K562 (cell line): Measurements from ENCODE around the gene RERE. TPM values are rescaled to one million over a fixed set of nuclear protein-coding genes. Genes with fewer than 3 reads are reported as not detected.

ENCODE experiments used
- BCOR ChIP-seq: fragments of 450-650 bp; IDR thresholded peaks from 2 replicates; pipeline ENCODE4 v1.6.1; 2016
- BMI1 ChIP-seq: fragments of 150-350 bp; IDR thresholded peaks from 2 replicates; pipeline ENCODE4 v1.6.1; 2014; ENCODE audit warnings: low read length
- BRCA1 ChIP-seq, 2 experiments: fragments of 450-650 bp in 1 of 2; sonication (generic) in 1 of 2; formaldehyde crosslinking in 1 of 2; IDR thresholded peaks; 2 replicates each; pipeline versions ENCODE4 v1.5.0 to v1.6.1; 2017 to 2020; ENCODE audit warnings: mild to moderate bottlenecking in 1 of 2, missing genetic modification reagents in 1 of 2
- DACH1 ChIP-seq: fragments of 450-650 bp; IDR thresholded peaks from 2 replicates; pipeline ENCODE4 v1.6.1; 2018; ENCODE audit not compliant: partially characterized antibody
- ESRRA ChIP-seq: fragments of 450-650 bp; IDR thresholded peaks from 2 replicates; pipeline ENCODE4 v1.6.1; 2014; ENCODE audit warnings: low read depth, mild to moderate bottlenecking, moderate library complexity, borderline replicate concordance
- ETV6 ChIP-seq, 3 experiments: fragments of 150-350 bp in 1 of 3; sonication (generic) in 1 of 3; formaldehyde crosslinking in 1 of 3; IDR thresholded peaks; 2 replicates each; pipeline versions ENCODE4 v1.6.1 to v1.8.0; 2014 to 2022; ENCODE audit warnings: borderline replicate concordance in 2 of 3, low read depth in 2 of 3, antibody characterized with exemption in 1 of 3, low read length in 1 of 3, mild to moderate bottlenecking in 1 of 3, missing genetic modification reagents in 1 of 3
- HCFC1 ChIP-seq: IDR thresholded peaks from 2 replicates; pipeline ENCODE4 v1.6.1; 2012; ENCODE audit warnings: low read depth, low read length, improper control_type of control experiment
- HDAC8 ChIP-seq: fragments of 450-650 bp; IDR thresholded peaks from 2 replicates; pipeline ENCODE4 v1.6.1; 2016; ENCODE audit warnings: mild to moderate bottlenecking, missing genetic modification characterization, moderate library complexity, missing compliant biosample characterization
- HNRNPLL ChIP-seq: fragments of 200-400 bp; formaldehyde crosslinking; IDR thresholded peaks from 2 replicates; pipeline ENCODE4 v1.6.1; 2017; ENCODE audit warnings: low read length, low read depth, mild to moderate bottlenecking; ENCODE audit not compliant: poor library complexity, severe bottlenecking
- HSF4 ChIP-seq: fragments of 250-450 bp; sonication (Bioruptor Pico); IDR thresholded peaks from 2 replicates; pipeline ENCODE4 v2.1.2; 2022; ENCODE audit warnings: mild to moderate bottlenecking, moderate library complexity, borderline replicate concordance
- MED1 ChIP-seq: sonication (generic); formaldehyde crosslinking; IDR thresholded peaks from 2 replicates; pipeline ENCODE4 v1.8.1; 2023; ENCODE audit warnings: missing genetic modification reagents, borderline replicate concordance
- MTA1 ChIP-seq: fragments of 450-650 bp; IDR thresholded peaks from 2 replicates; pipeline ENCODE4 v1.6.1; 2017; ENCODE audit warnings: borderline replicate concordance
- PHB2 ChIP-seq: fragments of 450-650 bp; IDR thresholded peaks from 2 replicates; pipeline ENCODE4 v1.6.1; 2017; ENCODE audit warnings: low read depth
- PRPF4 ChIP-seq: fragments of 200-400 bp; formaldehyde crosslinking; IDR thresholded peaks from one replicate; pipeline ENCODE4 v1.6.1; 2017; ENCODE audit warnings: low read length, low read depth, mild to moderate bottlenecking; ENCODE audit not compliant: insufficient read depth, poor library complexity, severe bottlenecking
- RFX1 ChIP-seq: fragments of 450-650 bp; IDR thresholded peaks from 2 replicates; pipeline ENCODE4 v1.6.1; 2016; ENCODE audit warnings: mild to moderate bottlenecking, moderate library complexity
- SMAD4 ChIP-seq: fragments of 250-450 bp; sonication (Bioruptor Pico); conservative IDR thresholded peaks from 2 replicates; pipeline ENCODE4 v1.8.0; 2021; ENCODE audit warnings: inconsistent platforms, mild to moderate bottlenecking, moderate library complexity
- TAF1 ChIP-seq: IDR thresholded peaks from 2 replicates; pipeline ENCODE4 v1.6.1; 2011; ENCODE audit warnings: mild to moderate bottlenecking, low read length, moderate library complexity; ENCODE audit not compliant: insufficient read depth, control insufficient read depth, severe bottlenecking; ENCODE audit errors: extremely low read depth
- TARDBP ChIP-seq: fragments of 450-650 bp; IDR thresholded peaks from 2 replicates; pipeline ENCODE4 v1.6.1; 2016
- ZFPM2 ChIP-seq: fragments of 250-450 bp; sonication (Bioruptor Pico); IDR thresholded peaks from 2 replicates; pipeline ENCODE4 v1.5.1; 2022; ENCODE audit warnings: mild to moderate bottlenecking
- ZNF444 ChIP-seq: fragments of 250-450 bp; sonication (Bioruptor Pico); IDR thresholded peaks from 2 replicates; pipeline ENCODE4 v1.4.0; 2020; ENCODE audit warnings: mild to moderate bottlenecking, moderate library complexity
- ZNF589 ChIP-seq: fragments of 200-800 bp; sonication (Bioruptor generic); IDR thresholded peaks from 2 replicates; pipeline ENCODE4 v1.6.1; 2016; ENCODE audit warnings: low read depth, missing genetic modification characterization, missing compliant biosample characterization
- ZNF695 ChIP-seq: fragments of 450-650 bp; formaldehyde crosslinking; IDR thresholded peaks from 2 replicates; pipeline ENCODE4 v1.4.0; 2020; ENCODE audit warnings: mild to moderate bottlenecking, moderate library complexity
- polyA plus RNA-seq, 8 experiments: library from polyadenylated mRNA; depleted of rRNA in 4 of 8; stranded (reverse) in 5 of 8; unstranded in 3 of 8; fragments of >200 nt; fragmentation: Nextera tagmentation in 2 of 8; fragmentation: Illumina TruSeq in 1 of 8; extraction: Ambion mirVana in 2 of 8; extraction: Trizol in 1 of 8; gene quantifications; 2 replicates each; pipeline versions ENCODE4 v1.2.1 to v1.2.3, GENCODE V29; 2011 to 2014; ENCODE audit warnings: inconsistent platforms in 1 of 8, missing spikeins in 1 of 8
- total RNA-seq, 7 experiments: library from RNA; depleted of rRNA in 6 of 7; stranded (reverse); fragments of >200 nt in 6 of 7; fragmentation: Illumina TruSeq in 2 of 7; extraction: Trizol in 2 of 7; gene quantifications; 2 replicates each; pipeline versions ENCODE4 v1.2.1 to v1.2.3, GENCODE V29; 2011 to 2021; ENCODE audit warnings: low replicate concordance in 1 of 7
- TF ChIP-seq, protein P1 (sequence below): IDR thresholded peaks from 3 replicates; pipeline ENCODE4 v1.6.1; 2011; ENCODE audit warnings: borderline replicate concordance, mild to moderate bottlenecking; ENCODE audit not compliant: insufficient read length, insufficient read depth
- TF ChIP-seq, protein P2 (sequence below): fragments of 250-450 bp; sonication (Bioruptor Pico); IDR thresholded peaks from 2 replicates; pipeline ENCODE4 v1.8.0; 2022; ENCODE audit warnings: inconsistent platforms, mild to moderate bottlenecking, moderate library complexity, borderline replicate concordance

RERE gene
- total and polyA plus RNA-seq, 9 of the 15 experiments (the other 6 are each of a cell fraction or from before 2014, with no cell fraction given), result 3.0 to 51.5 (median 13.4) TPM

DNA sequence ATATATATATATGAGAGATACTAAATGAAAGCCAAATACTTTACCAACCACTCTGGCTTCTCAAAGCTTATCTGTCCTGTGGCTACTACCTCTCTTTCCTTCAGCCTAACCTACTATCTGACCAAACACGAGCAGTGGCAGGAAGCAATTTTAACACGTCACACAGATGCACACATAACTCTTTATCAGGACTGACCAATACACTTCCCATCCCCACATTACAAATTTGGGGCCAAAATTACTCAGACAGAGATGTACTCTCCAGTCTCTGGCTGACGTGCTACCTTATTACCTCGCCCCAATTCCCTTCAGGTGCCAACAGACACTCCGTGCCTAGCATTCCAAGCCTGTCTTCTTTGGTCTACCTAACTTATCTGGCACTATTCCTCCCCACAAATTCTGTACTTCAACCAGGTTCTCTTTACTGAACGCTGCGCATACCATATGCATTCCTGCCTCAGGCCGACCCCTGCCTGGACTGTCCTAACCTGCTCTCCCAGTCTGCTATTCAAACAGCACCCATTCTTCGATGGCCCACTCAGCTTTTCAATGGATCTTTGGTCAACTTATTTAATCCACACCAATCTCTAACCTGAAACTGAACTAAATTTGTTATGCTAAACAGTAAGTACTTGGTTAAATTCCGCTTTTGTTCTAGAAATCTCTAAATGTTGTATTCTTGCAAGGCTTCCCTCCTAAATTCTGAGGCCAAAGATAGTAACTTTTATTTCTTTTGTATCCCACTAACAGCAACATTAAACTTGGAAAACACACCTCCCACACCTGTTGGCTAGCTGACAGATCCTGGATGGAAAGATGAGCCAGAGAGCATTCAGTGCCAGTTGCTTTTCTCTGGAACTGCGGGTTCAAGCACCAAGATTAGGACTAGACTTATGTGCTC is 27.9 kb downstream of the RERE start (continued):
- TF ChIP-seq HSF4 (CRISPR knock-in tag) (no peak), ETV6 (IDR thresholded peaks at IDR 0.05; ENCODE audit: borderline replicate concordance in 1 of 2, low read depth in 2 of 2, low read length in 1 of 2) (no peak), ETV6 (CRISPR knock-in tag; IDR thresholded peaks at IDR 0.05; ENCODE audit: borderline replicate concordance) (no peak), PHB2 (peak; percentile 38; the same call in 1 of the 2 replicates), ZFPM2 (CRISPR knock-in tag) (no peak), TAF1 (peak; percentile 45), DACH1 (peak; percentile 43), TARDBP (no peak), HDAC8 (tag) (no peak), MTA1 (peak; percentile 85; the same call in 1 of the 2 replicates), PRPF4 (no peak), ZNF589 (peak; percentile 86), SMAD4 (CRISPR knock-in tag) (no peak; the same call in none of the 2 replicates), ZNF695 (CRISPR knock-in tag) (no peak), BCOR (peak; percentile 81; the same call in 1 of the 2 replicates), BRCA1 (IDR thresholded peaks at IDR 0.05) (no peak), BRCA1 (CRISPR knock-in tag; IDR thresholded peaks at IDR 0.05) (no peak), ESRRA (peak; percentile 20; the same call in 1 of the 2 replicates), RFX1 (no peak), MED1 (CRISPR knock-in tag) (no peak), ZNF444 (no peak), HNRNPLL (peak; percentile 33), HCFC1 (no peak), BMI1 (no peak)
- TF ChIP-seq, protein P1, sequence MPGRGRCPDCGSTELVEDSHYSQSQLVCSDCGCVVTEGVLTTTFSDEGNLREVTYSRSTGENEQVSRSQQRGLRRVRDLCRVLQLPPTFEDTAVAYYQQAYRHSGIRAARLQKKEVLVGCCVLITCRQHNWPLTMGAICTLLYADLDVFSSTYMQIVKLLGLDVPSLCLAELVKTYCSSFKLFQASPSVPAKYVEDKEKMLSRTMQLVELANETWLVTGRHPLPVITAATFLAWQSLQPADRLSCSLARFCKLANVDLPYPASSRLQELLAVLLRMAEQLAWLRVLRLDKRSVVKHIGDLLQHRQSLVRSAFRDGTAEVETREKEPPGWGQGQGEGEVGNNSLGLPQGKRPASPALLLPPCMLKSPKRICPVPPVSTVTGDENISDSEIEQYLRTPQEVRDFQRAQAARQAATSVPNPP, result no peak
- TF ChIP-seq, protein P2, sequence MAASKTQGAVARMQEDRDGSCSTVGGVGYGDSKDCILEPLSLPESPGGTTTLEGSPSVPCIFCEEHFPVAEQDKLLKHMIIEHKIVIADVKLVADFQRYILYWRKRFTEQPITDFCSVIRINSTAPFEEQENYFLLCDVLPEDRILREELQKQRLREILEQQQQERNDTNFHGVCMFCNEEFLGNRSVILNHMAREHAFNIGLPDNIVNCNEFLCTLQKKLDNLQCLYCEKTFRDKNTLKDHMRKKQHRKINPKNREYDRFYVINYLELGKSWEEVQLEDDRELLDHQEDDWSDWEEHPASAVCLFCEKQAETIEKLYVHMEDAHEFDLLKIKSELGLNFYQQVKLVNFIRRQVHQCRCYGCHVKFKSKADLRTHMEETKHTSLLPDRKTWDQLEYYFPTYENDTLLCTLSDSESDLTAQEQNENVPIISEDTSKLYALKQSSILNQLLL (CRISPR knock-in tag), result no peak
